Measurements from ENCODE around the gene TIMM13. TPM values are rescaled to one million over a fixed set of nuclear protein-coding genes. Genes with fewer than 3 reads are reported as not detected.

Gene TIMM13
- polyA plus RNA-seq, 1 of the 3 experiments (the other 2 are of a cell fraction), result 76.9 TPM

GRCh38 chr19:2391118-2391725 lies 36.2 kb downstream of the TIMM13 start:
- Histone ChIP-seq H3K79me2 (ENCODE audit: insufficient read depth) (no peaks in the 10 kb centered on the region), H3K4me3 (ENCODE audit: low read depth in 2 of 2, low read length in 1 of 2) (no peak overlapping the region; a peak in 1 of 4 replicates), H3K4me2 (no peak overlapping the region), H2AFZ (ENCODE audit: low read depth) (no peak overlapping the region), H3F3A (replicated peaks; ENCODE audit: insufficient read depth) (peaks cover 3% of the 10 kb centered on the region), H3K9me2 (no peaks in the 10 kb centered on the region), H3K4me1 (ENCODE audit: control insufficient read depth in 1 of 2, insufficient read depth in 2 of 2, low read depth in 1 of 2, low read length in 1 of 2) (no peaks in the 10 kb centered on the region), H3K9ac (no peak overlapping the region), H3K27me3 (ENCODE audit: insufficient read depth) (peaks cover 27% of the 10 kb centered on the region; the same call in 1 of the 2 replicates), H3K36me3 (replicated peaks in 1 of 2; ENCODE audit: control insufficient read depth in 1 of 2, insufficient read depth in 2 of 2, low read length in 1 of 2) (no peaks in the 10 kb centered on the region), H4K20me1 (ENCODE audit: insufficient read depth) (no peaks in the 10 kb centered on the region), H3K27ac (ENCODE audit: low read depth in 2 of 2, low read length in 1 of 2) (no peak overlapping the region), H3K9me3 (no peaks in the 10 kb centered on the region)
- WGBS (ENCODE audit: low lambda C conversion rate), result 2% methylated on average over 10 of the region's 10 CpGs
- peak; percentile 72 for DNase-seq
- POLR2A ChIA-PET, result no interaction called here
- TF ChIP-seq NRF1 (IDR thresholded peaks at IDR 0.05; ENCODE audit: low read depth, low read length) (no peak), SMC3 (IDR thresholded peaks at IDR 0.05; ENCODE audit: low read depth, low read length) (peak; percentile 63), RAD21 (IDR thresholded peaks at IDR 0.05; ENCODE audit: low read length) (peak; percentile 79), EP300 (IDR thresholded peaks at IDR 0.05; ENCODE audit: borderline replicate concordance in 1 of 2, low read depth in 1 of 2, low read length in 1 of 2) (peak in 1 of 2 experiments; percentile 49; a peak in 1 of 4 replicates), GABPA (IDR thresholded peaks at IDR 0.05; ENCODE audit: low read depth) (no peak), CTCF (IDR thresholded peaks at IDR 0.05) (peak; percentile 93), MXI1 (IDR thresholded peaks at IDR 0.05; ENCODE audit: low read depth, low read length) (peak; percentile 82)
- TF ChIP-seq, protein P1, sequence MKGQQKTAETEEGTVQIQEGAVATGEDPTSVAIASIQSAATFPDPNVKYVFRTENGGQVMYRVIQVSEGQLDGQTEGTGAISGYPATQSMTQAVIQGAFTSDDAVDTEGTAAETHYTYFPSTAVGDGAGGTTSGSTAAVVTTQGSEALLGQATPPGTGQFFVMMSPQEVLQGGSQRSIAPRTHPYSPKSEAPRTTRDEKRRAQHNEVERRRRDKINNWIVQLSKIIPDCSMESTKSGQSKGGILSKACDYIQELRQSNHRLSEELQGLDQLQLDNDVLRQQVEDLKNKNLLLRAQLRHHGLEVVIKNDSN (IDR thresholded peaks at IDR 0.05; ENCODE audit: borderline replicate concordance, low read depth), result no peak
- CTCF ChIA-PET, result interaction anchor here (1.0 to 3.9 kb wide), 9 partner anchors 9 to 235 kb away, joined by 3 to 19 read pairs (median 4); no protein-coding TSS in a partner anchor

DNA sequence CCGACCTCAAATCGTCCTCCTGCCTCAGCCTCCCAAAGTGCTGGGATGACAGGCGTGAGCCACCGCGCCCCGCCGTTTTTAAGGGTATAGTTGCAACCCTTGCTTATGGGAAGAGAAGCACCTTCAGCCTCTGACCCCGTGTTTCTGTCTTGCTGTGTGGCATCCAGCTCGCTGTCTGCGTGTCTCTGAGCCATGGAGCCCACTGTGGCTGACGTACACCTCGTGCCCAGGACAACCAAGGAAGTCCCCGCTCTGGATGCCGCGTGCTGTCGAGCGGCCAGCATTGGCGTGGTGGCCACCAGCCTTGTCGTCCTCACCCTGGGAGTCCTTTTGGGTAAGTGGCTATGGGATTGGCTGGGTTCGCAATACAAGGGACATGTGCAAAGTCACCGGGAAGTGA lies 37.8 kb downstream of the TIMM13 start:
- H3K4me2 ChIP-seq, result no peak overlapping the region
- H3K9me2 ChIP-seq, result no peaks in the 10 kb centered on the region
- H3K9me3 ChIP-seq, result no peaks in the 10 kb centered on the region
- H3K4me3 ChIP-seq (ENCODE audit: low read depth in 2 of 2, low read length in 1 of 2), result no peak overlapping the region
- no peaks in the 10 kb centered on the region for H3K36me3 ChIP-seq (replicated peaks in 1 of 2; ENCODE audit: control insufficient read depth in 1 of 2, insufficient read depth in 2 of 2, low read length in 1 of 2)
- ChIA-PET POLR2A (no interaction called here), CTCF (no interaction called here)
- no peak overlapping the region for H3K9ac ChIP-seq
- 32% methylated on average over 21 of the region's 21 CpGs for WGBS (ENCODE audit: low lambda C conversion rate)
- no peaks in the 10 kb centered on the region; a peak in 1 of 4 replicates for H3K4me1 ChIP-seq (ENCODE audit: control insufficient read depth in 1 of 2, insufficient read depth in 2 of 2, low read depth in 1 of 2, low read length in 1 of 2)
- no peaks in the 10 kb centered on the region for H4K20me1 ChIP-seq (ENCODE audit: insufficient read depth)
- peaks cover 27% of the 10 kb centered on the region; the same call in 1 of the 2 replicates for H3K27me3 ChIP-seq (ENCODE audit: insufficient read depth)
- H3K27ac ChIP-seq (ENCODE audit: low read depth in 2 of 2, low read length in 1 of 2), result no peak overlapping the region
- H3K79me2 ChIP-seq (ENCODE audit: insufficient read depth), result no peaks in the 10 kb centered on the region
- peaks cover 8% of the 10 kb centered on the region for H3F3A ChIP-seq (replicated peaks; ENCODE audit: insufficient read depth)
- no peak overlapping the region for H2AFZ ChIP-seq (ENCODE audit: low read depth)
- DNase-seq, result no peak
- TF ChIP-seq IRF3 (IDR thresholded peaks at IDR 0.05; ENCODE audit: low read depth, low read length), result no peak
- TF ChIP-seq TAF1 (IDR thresholded peaks at IDR 0.05; ENCODE audit: borderline replicate concordance, low read depth, low read length), result no peak
- no peak for TF ChIP-seq TCF12 (IDR thresholded peaks at IDR 0.05)
- no peak for TF ChIP-seq PBX3 (IDR thresholded peaks at IDR 0.05)
- TF ChIP-seq MXI1 (IDR thresholded peaks at IDR 0.05; ENCODE audit: low read depth, low read length), result no peak
- no peak for TF ChIP-seq POLR2AphosphoS5 (IDR thresholded peaks at IDR 0.05; ENCODE audit: low read depth, low read length)
- TF ChIP-seq, protein P2, sequence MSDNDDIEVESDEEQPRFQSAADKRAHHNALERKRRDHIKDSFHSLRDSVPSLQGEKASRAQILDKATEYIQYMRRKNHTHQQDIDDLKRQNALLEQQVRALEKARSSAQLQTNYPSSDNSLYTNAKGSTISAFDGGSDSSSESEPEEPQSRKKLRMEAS (IDR thresholded peaks at IDR 0.05; ENCODE audit: low read depth), result no peak
- no peak for TF ChIP-seq FOXM1 (IDR thresholded peaks at IDR 0.05; ENCODE audit: low read depth)
- TF ChIP-seq, protein P3, sequence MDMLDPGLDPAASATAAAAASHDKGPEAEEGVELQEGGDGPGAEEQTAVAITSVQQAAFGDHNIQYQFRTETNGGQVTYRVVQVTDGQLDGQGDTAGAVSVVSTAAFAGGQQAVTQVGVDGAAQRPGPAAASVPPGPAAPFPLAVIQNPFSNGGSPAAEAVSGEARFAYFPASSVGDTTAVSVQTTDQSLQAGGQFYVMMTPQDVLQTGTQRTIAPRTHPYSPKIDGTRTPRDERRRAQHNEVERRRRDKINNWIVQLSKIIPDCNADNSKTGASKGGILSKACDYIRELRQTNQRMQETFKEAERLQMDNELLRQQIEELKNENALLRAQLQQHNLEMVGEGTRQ (IDR thresholded peaks at IDR 0.05; ENCODE audit: borderline replicate concordance, low read depth, low read length), result no peak
- no peak for TF ChIP-seq SIN3A (IDR thresholded peaks at IDR 0.05; ENCODE audit: borderline replicate concordance, low read depth, low read length)
- TF ChIP-seq SMC3 (IDR thresholded peaks at IDR 0.05; ENCODE audit: low read depth, low read length), result no peak
- TF ChIP-seq CTCF (IDR thresholded peaks at IDR 0.05), result no peak
- no peak for TF ChIP-seq CHD2 (IDR thresholded peaks at IDR 0.05; ENCODE audit: low read length, partially characterized antibody)

Data from SK-N-SH (cell line).